ENCODE results near the gene C11orf21.

Gene C11orf21

GRCh38 chr11:2277933-2278523, 23.7 kb downstream of the C11orf21 start:
- H3K27ac ChIP-seq (ENCODE audit: low read depth, low read length), result no peak overlapping the region
- no peak for TF ChIP-seq EZH2phosphoT487 (IDR thresholded peaks at IDR 0.05; ENCODE audit: borderline replicate concordance, low read length)
- no peak for TF ChIP-seq CTCF (IDR thresholded peaks at IDR 0.05; ENCODE audit: low read depth, low read length, poor library complexity, severe bottlenecking)
- no peak overlapping the region for H3K4me2 ChIP-seq (ENCODE audit: low read length)
- no peaks in the 10 kb centered on the region for H4K20me1 ChIP-seq (ENCODE audit: control insufficient read depth, insufficient read depth, low read depth, low read length)
- no peaks in the 10 kb centered on the region for H3K9me3 ChIP-seq (ENCODE audit: control insufficient read depth, insufficient read depth, low read length)
- H3K4me3 ChIP-seq (ENCODE audit: low read length), result no peak overlapping the region
- no peaks in the 10 kb centered on the region for H3K4me1 ChIP-seq (ENCODE audit: control insufficient read depth, low read length)
- no peaks in the 10 kb centered on the region for H3F3A ChIP-seq (ENCODE audit: control insufficient read depth, insufficient read depth)
- no peaks in the 10 kb centered on the region for H3K79me2 ChIP-seq (ENCODE audit: control insufficient read depth, low read length)
- H3K36me3 ChIP-seq (ENCODE audit: control insufficient read depth, low read length), result no peaks in the 10 kb centered on the region
- H3K9me2 ChIP-seq (replicated peaks; ENCODE audit: control insufficient read depth, low read length), result no peaks in the 10 kb centered on the region
- H3K27me3 ChIP-seq (ENCODE audit: control insufficient read depth, low read length), result peaks cover 25% of the 10 kb centered on the region

GRCh38 chr11:2277008-2277346, 24.7 kb downstream of the C11orf21 start:
- Histone ChIP-seq H3K36me3 (ENCODE audit: control insufficient read depth, low read length) (no peaks in the 10 kb centered on the region), H3F3A (ENCODE audit: control insufficient read depth, insufficient read depth) (no peaks in the 10 kb centered on the region), H4K20me1 (ENCODE audit: control insufficient read depth, insufficient read depth, low read depth, low read length) (no peaks in the 10 kb centered on the region), H3K79me2 (ENCODE audit: control insufficient read depth, low read length) (no peaks in the 10 kb centered on the region), H3K9me3 (ENCODE audit: control insufficient read depth, insufficient read depth, low read length) (no peaks in the 10 kb centered on the region), H3K27ac (ENCODE audit: low read depth, low read length) (no peak overlapping the region), H3K9me2 (replicated peaks; ENCODE audit: control insufficient read depth, low read length) (no peaks in the 10 kb centered on the region), H3K4me1 (ENCODE audit: control insufficient read depth, low read length) (no peaks in the 10 kb centered on the region), H3K27me3 (ENCODE audit: control insufficient read depth, low read length) (peaks cover 21% of the 10 kb centered on the region), H3K4me2 (ENCODE audit: low read length) (no peak overlapping the region), H3K4me3 (ENCODE audit: low read length) (no peak overlapping the region)
- no peak for TF ChIP-seq CTCF (IDR thresholded peaks at IDR 0.05; ENCODE audit: low read depth, low read length, poor library complexity, severe bottlenecking)
- no peak for TF ChIP-seq EZH2phosphoT487 (IDR thresholded peaks at IDR 0.05; ENCODE audit: borderline replicate concordance, low read length)

GRCh38 chr11:2276280-2277007, 25.3 kb downstream of the C11orf21 start:
- no peak overlapping the region for H3K4me2 ChIP-seq (ENCODE audit: low read length)
- no peaks in the 10 kb centered on the region for H4K20me1 ChIP-seq (ENCODE audit: control insufficient read depth, insufficient read depth, low read depth, low read length)
- no peak overlapping the region for H3K27ac ChIP-seq (ENCODE audit: low read depth, low read length)
- H3K79me2 ChIP-seq (ENCODE audit: control insufficient read depth, low read length), result no peaks in the 10 kb centered on the region
- peaks cover 20% of the 10 kb centered on the region for H3K27me3 ChIP-seq (ENCODE audit: control insufficient read depth, low read length)
- H3K4me1 ChIP-seq (ENCODE audit: control insufficient read depth, low read length), result no peaks in the 10 kb centered on the region
- no peaks in the 10 kb centered on the region for H3K9me2 ChIP-seq (replicated peaks; ENCODE audit: control insufficient read depth, low read length)
- no peaks in the 10 kb centered on the region for H3K36me3 ChIP-seq (ENCODE audit: control insufficient read depth, low read length)
- no peak overlapping the region for H3K4me3 ChIP-seq (ENCODE audit: low read length)
- TF ChIP-seq CTCF (IDR thresholded peaks at IDR 0.05; ENCODE audit: low read depth, low read length, poor library complexity, severe bottlenecking) (no peak), EZH2phosphoT487 (IDR thresholded peaks at IDR 0.05; ENCODE audit: borderline replicate concordance, low read length) (no peak)
- H3K9me3 ChIP-seq (ENCODE audit: control insufficient read depth, insufficient read depth, low read length), result no peaks in the 10 kb centered on the region
- no peaks in the 10 kb centered on the region for H3F3A ChIP-seq (ENCODE audit: control insufficient read depth, insufficient read depth)
